Adipocyte (in vitro differentiated cells): ENCODE results near the gene MRPL58.
"Not testable (repeated sequence)": the region's sequence is repeated elsewhere in the genome, so short reads cannot be mapped to it uniquely, and the experiment has no call there.

Experiments
- DNase-seq: peaks from one replicate; pipeline ENCODE4 v3.0.0-alpha.2; 2015; ENCODE audit warnings: low read depth
- H3K27me3 ChIP-seq: replicated peaks from 2 replicates; pipeline ENCODE4 v1.7.0; 2013; ENCODE audit warnings: mild to moderate bottlenecking, low read length, moderate library complexity; ENCODE audit not compliant: control insufficient read depth, insufficient read depth
- H3K36me3 ChIP-seq: 2 replicates; pipeline ENCODE4 v1.7.0; 2013; ENCODE audit warnings: low read length, mild to moderate bottlenecking, moderate library complexity; ENCODE audit not compliant: control insufficient read depth, insufficient read depth, severe bottlenecking
- H3K4me1 ChIP-seq: 2 replicates; pipeline ENCODE4 v1.7.0; 2013; ENCODE audit warnings: mild to moderate bottlenecking, low read length, moderate library complexity; ENCODE audit not compliant: control insufficient read depth, insufficient read depth
- H3K4me3 ChIP-seq: 2 replicates; pipeline ENCODE4 v1.7.0; 2013; ENCODE audit warnings: mild to moderate bottlenecking, low read length, moderate library complexity
- H3K9ac ChIP-seq: 2 replicates; pipeline ENCODE4 v1.7.0; 2013; ENCODE audit warnings: mild to moderate bottlenecking, low read length, moderate library complexity
- H3K9me3 ChIP-seq: 2 replicates; pipeline ENCODE4 v1.7.0; 2013; ENCODE audit warnings: mild to moderate bottlenecking, low read length, moderate library complexity; ENCODE audit not compliant: control insufficient read depth

Gene MRPL58

DNA sequence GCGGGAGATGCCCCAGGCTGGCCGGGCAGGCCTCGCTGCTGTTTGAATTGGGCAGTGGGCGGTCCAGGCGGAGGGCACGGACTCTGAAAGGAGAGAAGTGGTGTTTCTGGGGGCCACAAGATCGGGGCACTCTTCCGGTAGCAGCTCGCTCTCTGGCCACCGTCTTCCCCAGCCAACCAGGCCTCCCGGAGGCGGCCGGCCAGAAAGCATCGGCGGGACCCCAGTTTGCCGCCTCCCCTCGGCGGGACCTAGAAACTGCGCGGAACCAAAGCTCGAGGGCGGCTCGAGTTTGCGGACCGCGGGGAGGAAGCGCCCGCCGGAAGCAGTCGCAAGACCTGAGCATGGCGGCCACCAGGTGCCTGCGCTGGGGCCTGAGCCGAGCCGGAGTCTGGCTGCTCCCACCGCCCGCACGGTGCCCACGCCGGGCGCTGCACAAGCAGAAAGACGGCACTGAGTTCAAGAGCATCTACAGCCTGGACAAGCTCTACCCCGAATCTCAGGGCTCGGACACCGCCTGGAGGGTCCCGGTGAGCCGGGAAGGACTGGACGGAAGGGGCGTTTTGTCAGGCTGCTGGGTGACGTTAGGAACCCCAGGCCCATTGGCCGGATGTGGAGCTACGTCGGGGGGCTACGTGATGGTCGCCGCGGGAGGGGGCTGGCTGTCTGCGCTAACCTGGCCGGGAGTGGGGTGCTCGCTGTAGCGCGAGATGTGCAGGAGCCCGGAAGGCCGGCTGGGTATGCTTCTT is at the start of gene MRPL58:
MRPL58 (plus strand) TSS at position 325 of the 746 bp plus-strand sequence; CDS start at position 342, 17 bp downstream.
- no peaks in the 10 kb centered on the region for H3K9me3 ChIP-seq
- H3K36me3 ChIP-seq: no peaks in the 10 kb centered on the region
- H3K4me1 ChIP-seq: peaks cover 19% of the 10 kb centered on the region
- peak within 1 kb of the TSS; percentile 91 for H3K4me3 ChIP-seq
- peak within 1 kb of the TSS; percentile 92 for H3K9ac ChIP-seq
- H3K27me3 ChIP-seq: no peaks in the 10 kb centered on the region
- DNase-seq: peak; percentile 96

DNA sequence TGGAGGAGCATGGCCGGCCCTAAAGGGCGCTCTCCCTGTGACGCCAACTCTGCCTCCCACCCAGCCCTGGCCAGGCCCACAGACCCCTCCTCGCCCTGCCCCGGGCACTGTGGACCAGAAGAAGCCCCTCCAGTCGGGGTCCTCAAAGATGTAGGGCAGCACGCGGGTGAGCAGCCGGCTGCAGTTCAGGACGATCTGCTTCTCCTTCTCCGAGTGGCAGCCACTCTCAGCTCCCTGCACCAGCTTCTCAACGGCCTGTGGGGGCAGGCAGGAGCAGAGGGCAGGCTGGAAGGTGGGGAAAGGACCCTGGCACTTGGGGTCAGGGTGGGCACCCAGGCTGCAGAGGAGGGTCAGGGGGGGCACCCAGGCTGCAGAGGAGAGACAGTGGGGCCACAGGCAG is 48.8 kb upstream of the MRPL58 start:
- DNase-seq: no peak
- H3K9me3 ChIP-seq: no peaks in the 10 kb centered on the region
- peaks cover 19% of the 10 kb centered on the region for H3K27me3 ChIP-seq
- H3K4me3 ChIP-seq: no peak overlapping the region
- no peaks in the 10 kb centered on the region for H3K36me3 ChIP-seq
- H3K9ac ChIP-seq: no peak overlapping the region
- no peaks in the 10 kb centered on the region for H3K4me1 ChIP-seq

DNA sequence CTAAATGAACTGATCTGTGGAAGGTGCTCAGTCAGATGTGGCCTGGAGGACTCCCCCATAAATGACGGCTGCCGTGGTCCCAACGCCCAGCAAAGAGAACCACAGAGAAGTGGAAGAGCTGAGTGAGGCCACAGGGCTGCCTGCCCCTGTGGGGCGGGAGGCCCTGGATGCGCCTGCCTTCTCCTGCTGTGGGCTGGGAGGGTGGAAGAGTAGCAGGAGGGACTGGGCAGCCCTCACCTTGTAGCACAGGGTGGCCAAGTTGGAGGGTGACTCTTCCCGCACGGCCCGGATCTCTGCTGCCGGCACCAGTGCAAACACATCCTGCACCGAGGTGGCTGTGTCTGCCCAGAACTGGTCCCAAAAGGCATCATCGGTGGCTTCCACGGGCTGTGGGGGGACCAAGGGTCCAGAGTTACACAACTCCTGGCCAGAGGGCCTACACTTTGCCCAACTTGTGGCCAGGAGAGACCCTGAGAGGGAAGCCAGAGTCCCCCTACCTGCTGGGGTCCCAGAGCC is 48.2 kb upstream of the MRPL58 start:
- Histone ChIP-seq H3K9me3 (no peaks in the 10 kb centered on the region), H3K9ac (no peak overlapping the region)

DNA sequence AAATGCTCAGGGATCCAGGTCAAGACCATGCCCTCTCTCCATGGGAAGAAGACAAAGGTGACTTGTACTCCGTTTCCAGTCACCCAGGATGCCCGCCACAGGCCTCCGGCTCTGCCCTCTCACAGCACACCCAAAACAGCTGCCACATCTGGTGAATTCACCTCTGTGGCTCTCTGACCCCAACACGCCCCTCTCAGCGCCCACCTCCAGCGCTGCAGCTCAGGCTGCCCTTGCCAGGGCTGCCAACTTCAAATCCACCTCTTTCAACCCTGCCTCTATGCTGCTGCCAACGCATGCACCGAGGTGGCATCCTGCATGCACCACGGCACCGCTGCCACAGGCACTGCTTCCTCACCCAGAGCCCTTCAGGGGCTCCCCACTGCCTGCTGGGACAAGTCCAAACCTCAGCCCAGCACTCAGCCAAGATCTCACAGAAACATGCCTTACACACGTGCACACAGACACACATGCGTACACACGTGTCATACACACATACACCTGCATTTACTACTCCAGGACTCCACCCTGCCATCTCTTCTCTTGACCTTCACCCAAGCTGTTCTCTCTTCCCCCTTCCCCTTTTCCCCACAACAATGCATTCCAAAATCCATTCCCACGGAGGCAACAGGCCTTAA is 47.4 kb upstream of the MRPL58 start:
- peaks cover 21% of the 10 kb centered on the region for H3K27me3 ChIP-seq
- H3K4me3 ChIP-seq: no peak overlapping the region
- H3K9ac ChIP-seq: no peak overlapping the region
- H3K4me1 ChIP-seq: no peaks in the 10 kb centered on the region
- DNase-seq: no peak
- no peaks in the 10 kb centered on the region for H3K36me3 ChIP-seq
- no peaks in the 10 kb centered on the region for H3K9me3 ChIP-seq

More for the DNA sequence above, 48.2 kb upstream of the MRPL58 start:
- H3K36me3 ChIP-seq: no peaks in the 10 kb centered on the region
- no peaks in the 10 kb centered on the region for H3K4me1 ChIP-seq
- H3K27me3 ChIP-seq: peaks cover 21% of the 10 kb centered on the region
- no peak overlapping the region for H3K4me3 ChIP-seq
- DNase-seq: no peak

DNA sequence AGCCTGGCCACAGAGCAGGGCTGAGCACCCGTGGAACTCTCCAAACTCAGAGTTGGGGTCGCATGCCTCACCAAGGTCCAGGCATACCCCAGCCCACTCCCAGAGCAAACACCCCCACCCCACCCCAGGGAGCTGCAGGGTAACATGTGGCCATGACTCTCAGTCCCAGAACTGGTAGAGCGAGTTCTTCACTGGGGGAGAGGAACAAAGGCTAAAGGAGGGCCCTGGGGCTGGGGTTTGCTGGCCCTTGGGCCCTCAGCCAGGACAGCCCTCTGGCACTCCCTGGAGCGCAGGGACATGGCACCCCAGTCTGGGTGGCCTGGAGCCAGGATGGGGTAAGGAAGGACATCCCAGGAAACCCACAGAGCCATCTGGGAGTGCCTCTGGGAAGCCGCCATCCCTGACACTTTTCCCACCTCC is 44.1 kb upstream of the MRPL58 start:
- H3K9me3 ChIP-seq: no peaks in the 10 kb centered on the region
- DNase-seq: no peak
- H3K36me3 ChIP-seq: no peaks in the 10 kb centered on the region
- H3K9ac ChIP-seq: no peak overlapping the region
- peaks cover 40% of the 10 kb centered on the region for H3K27me3 ChIP-seq
- no peaks in the 10 kb centered on the region for H3K4me1 ChIP-seq
- H3K4me3 ChIP-seq: no peak overlapping the region

DNA sequence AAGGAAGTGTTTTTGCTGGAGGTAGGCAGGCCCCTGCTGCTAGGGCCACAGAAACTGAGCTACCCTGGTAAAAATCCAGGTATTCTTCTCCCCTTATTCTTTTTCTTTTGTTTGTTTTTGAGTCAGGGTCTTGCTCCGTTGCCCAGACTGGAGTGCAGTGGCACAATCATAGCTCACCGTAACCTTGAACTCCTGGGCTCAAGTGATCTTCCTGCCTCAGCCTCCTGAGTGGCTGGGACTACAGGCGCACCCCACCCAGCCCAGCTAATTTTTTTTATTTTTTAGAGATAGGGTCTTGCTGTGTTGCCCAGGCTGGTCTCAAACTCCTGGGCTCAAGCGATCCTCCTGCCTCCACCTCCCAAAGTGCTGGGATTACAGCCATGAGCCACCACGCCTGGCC is 43.0 kb upstream of the MRPL58 start:
- H3K36me3 ChIP-seq, H3K4me3 ChIP-seq, H3K4me1 ChIP-seq, DNase-seq, H3K9ac ChIP-seq, H3K9me3 ChIP-seq: not testable (repeated sequence)
- peaks cover 35% of the 10 kb centered on the region for H3K27me3 ChIP-seq

DNA sequence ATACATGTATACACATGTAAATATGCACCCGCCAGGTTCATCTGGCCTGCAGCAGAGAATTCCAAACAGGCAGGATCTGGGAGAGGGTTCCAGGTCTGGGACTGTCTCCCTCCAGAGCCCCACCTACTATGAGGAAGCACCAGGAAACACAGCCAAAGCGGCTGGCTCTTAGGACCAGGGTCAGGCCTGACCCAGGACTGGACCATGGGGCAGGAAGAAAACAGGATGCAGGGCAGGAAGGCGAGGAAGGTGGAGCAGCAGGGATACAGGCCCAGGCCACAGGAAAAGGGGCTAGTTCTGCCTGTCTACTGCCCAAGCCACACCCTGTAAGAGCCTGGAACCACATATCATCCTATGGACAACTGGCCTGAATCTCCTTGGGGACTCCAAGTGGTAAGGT is 42.1 kb upstream of the MRPL58 start:
- Histone ChIP-seq H3K4me1 (no peaks in the 10 kb centered on the region), H3K9me3 (no peaks in the 10 kb centered on the region), H3K9ac (no peak overlapping the region), H3K36me3 (no peaks in the 10 kb centered on the region), H3K4me3 (no peak overlapping the region), H3K27me3 (peaks cover 33% of the 10 kb centered on the region)
- DNase-seq: no peak

DNA sequence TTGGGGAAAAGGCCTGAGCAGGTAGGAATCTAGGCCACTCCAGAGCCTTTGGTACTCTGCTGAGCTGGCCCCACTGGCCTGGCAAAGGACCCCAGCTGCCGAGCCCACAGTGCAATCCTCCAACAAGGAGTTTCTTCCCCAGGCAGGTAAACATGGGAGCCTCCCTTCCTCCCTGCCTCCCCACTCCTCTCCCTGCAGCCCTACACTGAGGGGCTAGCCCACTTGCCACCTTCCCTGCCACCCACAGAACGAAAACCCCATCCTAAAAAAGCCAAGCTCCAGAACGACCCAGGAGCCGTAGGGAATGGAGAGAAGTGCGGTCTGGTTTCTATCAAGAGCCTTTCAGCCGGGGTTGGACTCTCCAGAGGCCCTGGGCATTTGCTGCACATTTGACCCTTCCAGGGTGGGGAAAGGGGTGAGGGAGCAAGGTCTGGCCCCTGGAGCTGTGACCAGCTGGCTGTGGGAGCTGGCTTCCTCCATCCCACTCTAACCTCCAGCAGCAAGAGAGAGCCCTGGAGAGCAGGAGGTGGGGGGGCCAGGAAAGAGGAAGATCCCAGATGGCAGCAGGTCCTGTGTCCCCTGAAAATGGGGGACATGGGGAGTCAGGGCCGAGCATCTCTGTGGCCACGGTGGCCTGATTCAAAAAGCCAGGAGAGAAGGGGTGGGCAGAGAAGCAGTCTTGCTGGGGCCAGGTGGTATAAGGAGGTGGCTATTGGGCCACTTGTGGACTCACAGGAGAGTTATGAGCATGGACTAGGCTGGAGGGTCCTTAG is 41.2 kb upstream of the MRPL58 start:
- H3K36me3 ChIP-seq: no peaks in the 10 kb centered on the region
- H3K27me3 ChIP-seq: peaks cover 36% of the 10 kb centered on the region
- no peak overlapping the region for H3K4me3 ChIP-seq
- no peaks in the 10 kb centered on the region for H3K4me1 ChIP-seq
- no peaks in the 10 kb centered on the region for H3K9me3 ChIP-seq
- no peak for DNase-seq
- H3K9ac ChIP-seq: no peak overlapping the region

DNA sequence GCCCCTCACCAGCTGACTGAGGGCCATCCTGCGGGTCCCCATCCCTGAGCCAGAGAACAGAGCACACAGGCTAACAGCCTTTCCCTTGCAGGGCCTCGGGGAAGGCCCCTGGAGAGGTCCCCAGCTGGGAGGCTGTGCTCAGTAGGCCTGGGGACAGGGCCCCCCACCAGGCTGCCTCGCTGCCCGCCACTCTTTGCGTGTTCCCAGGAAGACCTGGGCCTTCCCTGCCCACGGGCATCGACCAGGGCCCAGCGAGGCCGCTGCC is 40.7 kb upstream of the MRPL58 start:
- Histone ChIP-seq H3K36me3 (no peaks in the 10 kb centered on the region), H3K9me3 (no peaks in the 10 kb centered on the region), H3K4me1 (no peaks in the 10 kb centered on the region), H3K9ac (no peak overlapping the region), H3K4me3 (no peak overlapping the region), H3K27me3 (peaks cover 36% of the 10 kb centered on the region)
- DNase-seq: no peak

DNA sequence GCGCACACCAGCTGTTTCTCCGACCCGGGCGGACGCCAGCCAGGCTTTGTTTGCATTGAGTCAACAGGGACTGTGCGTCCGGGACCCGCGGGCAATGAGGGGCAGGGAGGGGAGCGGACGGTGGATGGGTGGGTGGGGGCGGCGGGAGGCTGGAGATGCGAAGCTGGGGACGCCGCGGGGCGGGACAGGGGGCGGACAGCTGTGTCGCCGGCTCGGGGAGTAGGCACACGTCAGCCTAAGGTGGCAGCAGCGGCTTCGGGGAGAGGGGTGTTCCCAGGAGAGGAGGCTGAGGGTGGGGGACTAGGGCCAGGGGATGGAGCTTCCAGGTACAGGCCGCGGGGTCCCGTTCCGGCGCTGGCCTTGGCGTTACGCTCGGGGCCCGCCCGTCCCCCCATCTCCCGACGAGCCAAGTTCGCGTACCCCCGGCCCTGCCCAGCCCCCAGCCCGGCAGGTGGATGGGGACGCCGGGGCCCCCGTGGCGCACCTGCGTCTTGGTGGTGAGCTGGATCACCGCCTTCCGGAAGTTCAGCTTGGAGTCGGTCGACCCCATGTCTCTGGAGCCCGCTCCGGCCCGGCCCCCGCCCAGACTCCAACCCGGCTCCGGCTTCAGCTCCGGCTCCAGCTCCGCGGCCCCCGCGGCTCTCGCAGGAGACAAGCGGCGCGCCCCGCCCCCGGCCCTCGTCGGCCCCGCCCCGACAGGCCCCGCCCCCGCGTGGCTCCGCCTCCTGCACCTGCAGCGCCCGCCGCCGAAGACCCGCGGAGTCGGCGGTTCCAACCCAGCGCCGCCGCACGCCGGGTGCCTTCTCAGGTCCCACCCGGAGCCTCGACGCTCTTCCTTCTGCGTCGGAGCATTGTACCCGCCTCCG is 40.1 kb upstream of the MRPL58 start, which contains the start of gene HID1:
HID1 (minus strand) TSS at position 653 of the 866 bp plus-strand sequence; CDS start at position 550, 103 bp downstream.
- H3K9me3 ChIP-seq: no peaks in the 10 kb centered on the region
- no peak within 1 kb of the TSS for H3K4me3 ChIP-seq
- peaks cover 36% of the 10 kb centered on the region for H3K27me3 ChIP-seq
- H3K36me3 ChIP-seq: no peaks in the 10 kb centered on the region
- DNase-seq: peak; percentile 69
- no peak within 1 kb of the TSS for H3K9ac ChIP-seq
- no peaks in the 10 kb centered on the region for H3K4me1 ChIP-seq
